Calu3 (cell line): Measurements from ENCODE around the gene CHAC1. TPM values are rescaled to one million over a fixed set of nuclear protein-coding genes. Genes with fewer than 3 reads are reported as not detected.

Experiments
- BruUV-seq: library from RNA; stranded (reverse); fragments of 400-500 nt; replicated peaks from 2 replicates; lab custom pipeline; 2021; lab: Mats Ljungman, UMichigan
- CTCF ChIA-PET: fragments of 300-600 bp; sonication (Branson Sonifier 250); formaldehyde crosslinking; loops from one replicate; lab custom pipeline; 2022; ENCODE audit warnings: antibody characterized with exemption; lab: Charles Lee
- DNase-seq: peaks from one replicate; pipeline ENCODE4 v3.0.0; 2022
- H3K27ac Mint-ChIP-seq: one replicate; pipeline ENCODE4 v1.8.0; 2022; ENCODE audit warnings: mixed read lengths; ENCODE audit not compliant: unreplicated experiment
- H3K27me3 Mint-ChIP-seq: one replicate; pipeline ENCODE4 v1.8.0; 2022; ENCODE audit warnings: mixed read lengths; ENCODE audit not compliant: unreplicated experiment
- H3K36me3 Mint-ChIP-seq: one replicate; pipeline ENCODE4 v1.8.0; 2022; ENCODE audit warnings: mild to moderate bottlenecking, moderate library complexity, mixed read lengths; ENCODE audit not compliant: insufficient read depth, unreplicated experiment
- H3K4me1 Mint-ChIP-seq: one replicate; pipeline ENCODE4 v1.8.0; 2022; ENCODE audit warnings: mild to moderate bottlenecking, low read depth, mixed read lengths; ENCODE audit not compliant: unreplicated experiment
- H3K4me3 Mint-ChIP-seq: one replicate; pipeline ENCODE4 v1.8.0; 2022; ENCODE audit warnings: mild to moderate bottlenecking, low read depth, moderate library complexity, mixed read lengths; ENCODE audit not compliant: unreplicated experiment
- H3K9me3 Mint-ChIP-seq: one replicate; pipeline ENCODE4 v1.8.0; 2022; ENCODE audit warnings: low read depth, mixed read lengths; ENCODE audit not compliant: unreplicated experiment
- CTCF ChIP-seq: fragments of 200-600 bp; IDR thresholded peaks from one replicate; pipeline ENCODE4 v1.8.0; 2022; ENCODE audit warnings: antibody characterized with exemption; ENCODE audit not compliant: unreplicated experiment
- intact Hi-C: fragments of 100-400 bp; cut with micrococcal nuclease; formaldehyde crosslinking; loops from one replicate; pipeline ENCODE4 v1.10.0; 2022; ENCODE audit not compliant: unreplicated experiment
- total RNA-seq: library from RNA; stranded (reverse); gene quantifications from 2 replicates; pipeline ENCODE4 v1.2.3, GENCODE V29; 2022

Gene CHAC1
- total RNA-seq, 1 experiment from 2014 or later, result 5.2 TPM

- peak overlapping the region; percentile 66 for H3K4me3 Mint-ChIP-seq
- CTCF ChIA-PET, result interaction anchor here (0.6 to 0.7 kb wide), 3 partner anchors 34 to 326 kb away, joined by 3 to 5 read pairs (median 4); partner anchors contain the start of gene VPS18
- H3K4me1 Mint-ChIP-seq, result peaks cover 19% of the 10 kb centered on the region
- no peak overlapping the region for H3K27ac Mint-ChIP-seq
- TF ChIP-seq CTCF, result no peak
- no peaks in the 10 kb centered on the region for H3K9me3 Mint-ChIP-seq
- DNase-seq, result peak; percentile 29
- H3K36me3 Mint-ChIP-seq, result peaks cover 8% of the 10 kb centered on the region
- intact Hi-C loops, result no loop called here
- peaks cover 49% of the 10 kb centered on the region for H3K27me3 Mint-ChIP-seq
- BruUV-seq, result no TSS peak
These were observed 25.1 kb upstream of the CHAC1 start for GRCh38 chr15:40927873-40928806.

GRCh38 chr15:40928821-40929659 lies 24.2 kb upstream of the CHAC1 start, which contains the start of gene DLL4:
TSS of gene DLL4 (plus strand) at chr15:40929340. CDS start at chr15:40929669, 329 bp downstream.
- Mint-ChIP-seq H3K27me3 (peaks cover 47% of the 10 kb centered on the region), H3K27ac (no peak within 1 kb of the TSS), H3K36me3 (peaks cover 8% of the 10 kb centered on the region), H3K9me3 (no peaks in the 10 kb centered on the region), H3K4me1 (peaks cover 27% of the 10 kb centered on the region), H3K4me3 (peak within 1 kb of the TSS; percentile 66)
- CTCF ChIA-PET, result interaction anchor here (0.6 to 1.5 kb wide), 4 partner anchors 25 to 325 kb away, joined by 3 to 5 read pairs (median 4); no protein-coding TSS in a partner anchor
- intact Hi-C loops, result no loop called here
- TF ChIP-seq CTCF, result no peak
- DNase-seq, result peak; percentile 36
- BruUV-seq, result no TSS peak

- Mint-ChIP-seq H3K27ac (no peak overlapping the region), H3K27me3 (peaks cover 38% of the 10 kb centered on the region)
- DNase-seq, result no peak
These were observed 23.4 kb upstream of the CHAC1 start for GRCh38 chr15:40929660-40930429.

More at GRCh38 chr15:40929660-40930429, 23.4 kb upstream of the CHAC1 start:
- TF ChIP-seq CTCF, result no peak
- Mint-ChIP-seq H3K36me3 (peaks cover 8% of the 10 kb centered on the region), H3K4me3 (peak overlapping the region; percentile 66), H3K4me1 (peaks cover 27% of the 10 kb centered on the region), H3K9me3 (no peaks in the 10 kb centered on the region)
- no TSS peak for BruUV-seq
- intact Hi-C loops, result no loop called here
- CTCF ChIA-PET, result interaction anchor here (0.6 to 1.5 kb wide), 5 partner anchors 11 to 39 kb away, joined by 4 to 8 read pairs (median 5); partner anchors contain the start of gene CHAC1
